NCI-H146 (cell line): ENCODE measurements around the gene IFNA1.
"Not testable (repeated sequence)": the region's sequence is repeated elsewhere in the genome, so short reads cannot be mapped to it uniquely, and the experiment has no call there.

ENCODE experiments used
- DNase-seq: peaks from one replicate; lab custom pipeline; 2025; lab: John Stamatoyannopoulos, UW

IFNA1 gene

GRCh38 chr9:21440139-21440538, at the start of gene IFNA1:
IFNA1 (plus strand) TSS chr9:21440439; CDS start chr9:21440508, 69 bp downstream.
- no peak for DNase-seq

GRCh38 chr9:21392270-21392669, 48.0 kb upstream of the IFNA1 start:
- peak; percentile 17 for DNase-seq

DNA sequence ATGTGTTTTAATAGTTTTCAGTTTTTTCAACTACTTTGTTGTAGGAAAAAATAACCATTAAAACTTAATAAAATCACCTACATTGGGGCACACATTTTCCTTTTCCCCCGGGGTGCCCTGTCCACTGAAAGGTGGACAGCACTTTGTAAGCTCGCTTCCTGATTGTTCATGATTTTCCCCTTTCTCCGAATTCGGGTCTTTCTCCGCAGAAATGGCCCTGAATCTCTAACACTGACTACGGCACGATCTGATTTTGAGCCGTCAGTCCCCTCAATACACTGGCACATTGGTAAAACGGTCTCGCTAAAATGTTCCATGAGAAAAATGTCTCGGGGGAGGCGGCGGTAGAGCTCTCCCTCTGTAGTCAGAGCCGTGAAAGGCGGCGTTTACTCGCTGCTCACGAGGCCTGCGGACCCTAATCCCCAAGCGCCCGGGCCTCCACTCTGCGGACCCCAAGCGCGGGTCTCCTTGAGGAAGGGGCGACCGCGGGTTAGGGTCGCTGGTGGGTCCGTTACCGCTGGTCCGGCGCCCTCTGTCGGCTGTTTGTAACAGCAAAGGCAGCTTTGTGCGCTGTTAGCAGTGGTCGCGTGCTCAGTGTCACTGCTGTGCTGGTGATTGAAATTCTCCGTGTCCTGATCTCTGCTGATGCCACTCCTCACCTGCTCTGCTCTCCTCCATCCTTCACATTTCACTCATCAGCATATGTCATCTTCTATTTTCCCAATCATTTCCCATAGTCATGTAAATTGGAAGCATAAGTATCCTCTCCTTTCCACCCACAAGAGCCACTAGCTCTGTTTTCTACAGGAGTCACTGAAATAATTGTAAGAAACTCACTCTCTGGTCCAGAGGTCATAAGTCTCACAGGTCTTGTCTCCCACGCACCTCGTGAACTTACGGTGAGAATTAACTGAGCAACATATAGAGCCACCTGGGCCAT, 44.2 kb upstream of the IFNA1 start:
- DNase-seq, result peak; percentile 24

DNA sequence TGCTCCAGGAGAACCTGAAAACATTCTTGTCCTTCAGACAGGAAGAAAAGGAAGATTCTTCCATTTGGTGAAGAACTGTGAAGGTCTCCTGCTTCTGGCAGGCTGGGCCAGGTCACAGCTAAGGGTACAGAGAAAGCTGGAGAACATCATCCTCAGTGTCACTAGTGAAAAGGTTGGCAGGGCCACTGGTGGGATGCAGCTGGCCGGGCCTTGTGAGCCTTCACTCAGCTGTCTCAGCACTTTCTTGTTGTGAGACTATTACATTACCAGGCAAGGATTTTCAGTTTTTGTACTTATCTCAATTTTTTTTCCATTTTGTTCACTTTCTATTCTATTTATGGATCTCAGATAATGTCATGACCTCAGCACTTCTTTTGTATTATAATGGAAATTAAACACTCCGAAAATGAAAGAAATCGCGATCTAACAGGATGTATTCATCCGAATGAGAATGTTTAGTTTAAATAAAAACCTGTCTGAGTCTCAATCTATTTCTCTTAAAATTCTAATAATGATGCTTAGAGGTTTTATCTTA, 41.2 kb upstream of the IFNA1 start:
- no peak for DNase-seq

DNA sequence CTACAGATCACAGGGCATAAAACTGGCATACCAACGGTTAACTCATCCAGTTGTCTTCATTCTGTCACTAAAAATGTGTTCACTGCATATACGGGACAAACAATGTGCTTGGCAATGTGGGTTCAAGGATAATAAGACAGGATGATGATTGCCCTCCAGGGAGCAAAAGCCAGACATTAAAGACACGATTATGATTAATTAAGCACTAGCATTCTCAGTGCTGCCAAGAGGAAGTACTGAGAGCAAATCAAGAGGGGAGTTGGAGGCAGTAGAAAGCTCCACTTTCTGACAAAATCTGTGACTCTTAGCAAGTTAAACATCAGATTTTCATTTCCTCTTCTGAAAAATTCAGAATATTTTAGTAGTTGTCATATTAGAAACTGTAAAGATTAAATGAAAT, 40.3 kb upstream of the IFNA1 start:
- DNase-seq, result no peak

DNA sequence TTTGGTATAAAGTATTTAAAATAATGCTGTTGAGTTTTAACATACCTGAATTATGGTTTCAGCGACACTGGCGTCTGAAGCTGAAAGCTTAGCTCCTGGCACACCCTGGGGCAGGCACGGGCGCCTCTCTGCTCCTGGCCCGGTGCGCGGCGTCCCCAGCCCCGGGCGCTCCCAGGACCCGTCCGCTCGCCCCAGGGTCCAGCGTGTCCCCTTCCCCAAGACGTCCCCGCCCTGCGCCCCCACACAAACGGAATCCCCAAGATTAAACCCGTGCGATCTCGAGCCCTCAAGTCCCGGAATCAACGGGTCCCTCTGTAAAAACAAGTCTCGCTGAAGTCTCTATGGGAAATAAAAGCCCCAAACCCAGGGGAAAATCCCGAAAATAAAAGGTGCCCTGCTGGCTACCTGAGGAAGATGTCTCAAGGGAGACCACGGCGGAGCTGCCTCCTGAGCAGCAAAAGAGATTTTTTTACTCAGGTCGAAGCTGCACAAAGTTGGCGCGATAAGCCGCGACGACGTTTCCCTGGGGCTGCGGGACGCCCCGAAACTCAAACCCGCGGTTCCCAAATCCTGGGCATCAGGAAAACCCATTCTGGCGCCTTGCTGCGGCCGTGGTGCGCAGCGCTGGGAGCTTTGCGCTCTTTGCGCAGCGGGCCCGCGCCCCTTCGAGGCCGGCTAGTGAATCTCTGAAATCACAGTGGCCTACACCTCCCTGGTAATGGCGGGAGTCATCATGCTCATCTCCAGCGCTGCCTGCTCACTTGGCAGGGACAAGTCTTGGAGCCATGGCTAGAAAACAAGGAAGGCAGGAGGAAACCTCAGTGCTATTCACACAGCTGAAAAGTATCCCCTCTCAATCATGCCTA, 37.6 kb upstream of the IFNA1 start:
- DNase-seq, result no peak

DNA sequence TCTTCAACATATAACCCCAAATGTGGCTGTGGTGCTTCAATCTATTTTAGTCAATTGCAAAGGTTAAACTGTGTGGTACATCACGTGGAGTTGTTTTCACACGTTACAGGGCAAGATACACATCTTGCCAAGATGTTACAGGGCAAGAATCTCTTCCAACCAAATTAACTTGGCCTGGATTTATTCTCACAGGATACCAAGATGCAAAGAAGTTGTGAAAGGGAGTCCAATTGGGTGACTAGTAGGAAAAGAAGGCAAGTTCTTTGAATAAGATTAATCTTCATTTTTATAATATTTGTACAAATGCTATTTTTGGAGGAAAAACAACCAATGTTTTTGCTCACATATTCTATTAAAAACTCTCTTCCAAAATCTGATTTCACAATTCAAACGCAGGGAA, 36.1 kb upstream of the IFNA1 start:
- no peak for DNase-seq

GRCh38 chr9:21408817-21409216, 31.4 kb upstream of the IFNA1 start, which contains the start of gene IFNA8:
IFNA8 (plus strand) TSS chr9:21409117; CDS start chr9:21409177, 60 bp downstream.
- DNase-seq, result no peak

DNA sequence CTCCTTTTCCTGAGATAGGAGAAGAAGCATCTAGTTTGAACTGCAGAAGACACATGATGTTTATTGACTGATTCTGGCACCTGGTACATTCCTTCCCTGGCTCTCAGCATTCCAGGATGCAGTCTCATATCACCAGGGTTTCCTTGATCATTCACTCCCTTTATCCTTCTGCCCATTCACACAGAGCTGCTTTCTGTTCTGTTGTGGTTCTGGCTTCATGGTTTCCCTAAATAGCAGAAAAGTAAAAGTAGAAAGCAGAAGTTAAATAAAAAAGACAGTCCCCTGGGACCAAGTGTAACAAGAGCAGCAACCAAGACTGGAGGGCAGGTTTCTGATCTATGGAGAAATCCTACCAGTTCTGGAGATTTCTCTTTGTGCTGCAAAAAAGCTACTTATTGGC, 28.1 kb upstream of the IFNA1 start:
- DNase-seq, result no peak

GRCh38 chr9:21413151-21413550, 27.1 kb upstream of the IFNA1 start:
- no peak for DNase-seq

DNA sequence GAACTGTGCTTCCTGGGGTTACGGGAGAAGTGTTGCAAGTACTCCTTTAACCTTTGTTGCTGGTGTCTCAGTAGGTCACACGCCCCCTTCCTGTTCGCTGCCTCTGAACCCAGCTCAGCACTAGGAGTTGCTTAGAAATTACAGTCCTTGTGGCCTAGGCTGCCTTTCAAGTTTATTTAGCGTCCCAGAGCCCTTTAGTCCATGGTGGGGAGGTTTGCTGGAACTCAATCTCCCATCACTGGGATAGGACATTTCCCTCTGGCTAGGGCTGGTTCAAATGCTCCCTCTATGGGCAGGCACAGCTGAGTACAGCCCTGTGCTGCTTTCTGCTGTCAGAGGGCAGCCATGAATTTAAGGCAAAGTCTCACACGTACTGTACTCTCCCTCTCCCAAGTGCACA, 26.6 kb upstream of the IFNA1 start:
- DNase-seq, result no peak

GRCh38 chr9:21414220-21414940, 25.9 kb upstream of the IFNA1 start:
- no peak for DNase-seq

DNA sequence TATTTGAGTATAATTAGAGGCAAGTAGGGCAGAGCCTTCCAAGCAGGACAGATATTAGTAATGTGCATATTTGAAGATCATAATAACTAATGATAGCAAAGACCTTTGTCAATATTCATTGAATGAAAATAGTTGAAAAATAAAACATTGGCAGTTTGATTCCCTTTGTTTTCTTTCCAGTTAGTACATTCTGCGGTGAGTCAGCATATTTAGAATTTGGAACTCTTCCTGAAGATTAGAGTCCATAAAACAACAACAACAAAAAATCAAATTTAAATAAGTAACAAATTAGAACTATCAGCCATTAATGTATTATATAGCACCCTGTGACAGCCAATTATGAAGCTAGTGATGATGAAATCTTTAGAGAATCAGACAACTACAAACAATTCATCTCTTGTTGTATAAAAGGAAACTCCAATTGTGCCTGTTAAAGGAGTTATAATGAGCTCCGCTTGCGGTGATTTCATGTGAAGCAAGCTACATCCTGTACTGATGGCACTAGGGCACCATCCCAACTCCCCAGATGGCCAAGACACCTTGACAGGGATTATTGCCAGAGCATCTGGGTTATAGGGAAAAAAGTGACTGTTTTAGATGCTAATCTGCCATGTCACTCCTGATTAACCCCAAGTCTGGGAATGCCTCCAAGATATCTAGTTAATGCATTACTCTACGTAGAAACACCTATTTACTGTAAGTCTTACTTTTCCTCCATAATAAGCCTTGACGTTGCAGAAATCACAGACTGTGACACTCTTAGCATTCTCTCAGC, 24.6 kb upstream of the IFNA1 start:
- no peak for DNase-seq

DNA sequence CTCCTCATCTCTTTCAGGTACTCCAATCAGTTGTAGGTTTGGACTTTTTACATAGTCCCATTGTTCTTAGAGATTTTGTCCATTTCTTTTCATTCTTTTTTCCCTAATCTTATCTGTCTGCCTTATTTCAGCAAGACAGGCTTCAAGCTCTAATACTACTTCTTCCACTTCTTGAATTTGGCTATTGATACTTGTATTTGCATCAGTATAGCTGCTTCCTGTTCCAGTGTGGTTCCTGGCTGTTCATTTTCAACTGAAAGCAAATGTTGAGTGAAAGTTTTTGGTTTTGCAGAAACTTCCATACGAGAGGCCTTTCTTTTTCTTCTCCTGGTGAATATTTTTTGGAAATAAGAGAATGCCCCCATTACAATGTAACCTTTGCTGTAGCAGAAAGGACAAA, 12.0 kb upstream of the IFNA1 start:
- DNase-seq, result no peak

GRCh38 chr9:21429191-21429590, 11.0 kb upstream of the IFNA1 start:
- no peak for DNase-seq

DNA sequence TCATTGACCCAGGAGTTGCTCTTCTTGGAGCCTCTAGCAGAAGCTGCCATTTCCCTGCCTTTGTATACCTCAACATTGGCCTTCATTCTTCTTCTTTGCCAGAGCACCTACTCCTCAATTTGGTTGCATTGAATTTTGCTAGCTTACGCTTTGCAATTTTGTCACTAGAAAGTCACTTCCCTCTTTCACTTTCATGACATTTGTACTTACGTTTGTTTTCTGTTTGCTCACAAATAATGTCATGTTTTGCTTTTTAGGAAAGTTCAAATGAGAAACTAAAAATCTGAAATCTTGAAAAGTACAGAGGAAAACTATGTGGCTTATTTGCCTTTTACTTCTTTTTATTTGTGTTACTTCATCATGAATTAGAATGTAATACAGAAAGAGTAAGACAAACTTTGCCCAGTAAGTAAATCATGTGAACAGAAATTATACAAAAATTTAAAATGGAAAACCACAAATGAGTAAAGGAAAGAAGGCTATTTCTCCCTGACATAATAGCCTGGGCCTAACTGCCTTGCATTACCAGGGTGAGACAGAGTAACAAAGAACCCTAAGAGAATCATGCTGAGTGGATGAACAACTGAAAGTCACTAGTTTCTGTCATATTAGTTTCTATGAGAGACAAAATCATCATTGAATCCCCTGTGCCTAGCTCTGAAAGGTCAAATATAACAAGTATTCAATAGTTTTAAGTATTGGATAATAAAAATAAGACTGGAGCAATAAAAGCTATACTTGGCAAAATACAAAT, 7.4 kb upstream of the IFNA1 start:
- no peak for DNase-seq

DNA sequence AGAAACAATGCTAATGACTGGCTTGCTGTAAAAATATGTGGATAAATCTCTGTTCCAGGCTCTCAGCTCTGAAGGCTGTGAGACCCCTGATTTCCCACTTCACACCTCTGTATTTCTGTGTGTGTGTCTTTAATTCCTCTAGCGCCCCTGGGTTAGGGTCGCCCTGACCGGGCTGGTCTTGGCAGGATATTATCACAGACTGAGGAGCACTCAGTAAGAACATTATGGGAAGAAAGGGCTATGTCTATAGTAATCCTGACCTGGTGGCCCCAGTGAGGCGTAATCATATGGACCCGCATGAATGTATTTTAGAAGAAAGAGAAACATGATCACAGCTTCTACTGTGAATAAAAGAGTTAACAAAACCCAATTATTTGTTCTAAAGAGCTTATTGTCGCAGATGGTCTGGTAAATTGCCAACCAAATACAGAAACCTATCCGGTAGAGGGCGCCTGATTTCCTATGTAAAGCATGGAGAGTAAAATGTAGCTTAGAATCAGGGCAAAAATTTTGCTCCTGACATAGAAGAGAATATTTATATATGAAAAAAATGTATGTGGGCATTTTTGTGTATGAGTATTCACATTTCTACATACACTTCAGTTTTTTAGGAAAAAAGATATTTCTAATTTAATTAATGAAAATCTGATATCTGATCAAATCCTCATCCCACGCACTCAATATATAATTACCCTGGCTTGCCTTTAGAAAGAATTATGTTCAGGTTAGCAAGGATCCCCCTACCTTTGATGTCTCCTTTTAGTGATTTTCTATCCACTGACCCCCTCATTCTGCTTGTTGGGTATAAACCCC, 5.8 kb upstream of the IFNA1 start:
- DNase-seq, result peak; percentile 40

- DNase-seq, result not testable (repeated sequence)
Observed at GRCh38 chr9:21435015-21435383, 5.2 kb upstream of the IFNA1 start.

DNA sequence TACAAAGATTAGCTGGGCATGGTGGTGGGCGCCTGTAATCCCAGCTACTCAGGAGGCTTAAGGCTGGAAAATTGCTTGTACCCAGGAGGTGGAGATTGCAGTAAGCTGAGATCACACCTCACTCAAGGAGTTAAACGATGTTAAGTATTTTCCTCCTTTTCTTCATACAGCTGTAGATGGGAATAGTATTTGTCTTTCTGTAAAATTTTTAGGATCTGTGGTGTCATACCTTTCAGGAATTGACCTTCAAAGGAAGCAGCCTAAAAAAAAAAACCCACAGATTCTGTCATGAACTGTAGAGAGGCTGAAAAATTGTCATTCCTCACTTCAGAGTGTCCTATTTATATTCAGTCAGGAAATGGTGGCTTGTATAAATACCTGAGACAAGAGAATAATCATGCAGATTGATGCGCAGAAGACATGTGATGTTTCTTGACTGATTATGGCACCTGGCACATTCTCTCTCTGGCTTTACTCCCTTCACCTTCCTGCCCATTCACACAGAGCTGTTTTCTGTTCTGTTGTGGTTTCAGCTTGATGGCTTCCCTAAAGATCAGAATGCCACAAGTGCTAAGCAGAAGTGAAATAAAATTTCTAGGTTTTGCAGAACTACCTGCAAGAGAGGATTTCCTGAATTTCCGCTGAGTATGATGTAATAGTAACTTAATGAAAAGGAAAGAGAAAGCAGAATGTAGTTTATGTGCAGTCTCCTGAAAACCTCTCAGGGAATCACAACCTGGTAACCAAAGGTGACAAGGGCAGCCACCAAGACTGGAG, 3.8 kb downstream of the IFNA1 start:
- DNase-seq, result no peak
